ENCODE data around the gene MAML3.

GRCh38 chr4:139815778-139816601, 338.0 kb downstream of the MAML3 start:
- TF ChIP-seq CTCF (IDR thresholded peaks at IDR 0.05; ENCODE audit: low read depth, low read length, poor library complexity, severe bottlenecking) (no peak), EZH2phosphoT487 (IDR thresholded peaks at IDR 0.05; ENCODE audit: borderline replicate concordance, low read length) (no peak)

Measured in DOHH2 (cell line).